Mucosa of rectum (tissue), 2 donors: Measurements from ENCODE around the gene NOXA1.

ENCODE experiments used
- H3K27ac ChIP-seq, 2 donors: one replicate each; pipeline ENCODE4 v1.7.0; 2013; ENCODE audit warnings: inconsistent platforms in 2 of 2, low read depth in 2 of 2, low read length in 2 of 2
- H3K27me3 ChIP-seq, 2 donors: one replicate each; pipeline ENCODE4 v1.7.0; 2013; ENCODE audit warnings: low read length in 2 of 2; ENCODE audit not compliant: control insufficient read depth in 2 of 2, insufficient read depth in 2 of 2
- H3K36me3 ChIP-seq, 2 donors: one replicate each; pipeline ENCODE4 v1.7.0; 2013; ENCODE audit warnings: low read length in 2 of 2; ENCODE audit not compliant: control insufficient read depth in 2 of 2, insufficient read depth in 2 of 2
- H3K4me1 ChIP-seq, 2 donors: one replicate each; pipeline ENCODE4 v1.7.0; 2013; ENCODE audit warnings: low read length in 2 of 2, mild to moderate bottlenecking in 1 of 2; ENCODE audit not compliant: control insufficient read depth in 2 of 2, insufficient read depth in 2 of 2
- H3K4me3 ChIP-seq, 2 donors: one replicate each; pipeline ENCODE4 v1.7.0; 2013; ENCODE audit warnings: low read length in 2 of 2
- H3K9ac ChIP-seq, 2 donors: one replicate each; pipeline ENCODE4 v1.7.0; 2013; ENCODE audit warnings: low read length in 2 of 2, low read depth in 1 of 2, mild to moderate bottlenecking in 1 of 2
- H3K9me3 ChIP-seq, 2 donors: one replicate each; pipeline ENCODE4 v1.7.0; 2013; ENCODE audit warnings: low read length in 2 of 2; ENCODE audit not compliant: control insufficient read depth in 2 of 2
- donor health status: healthy.
- donor health status: Normal muscosa, but diverticular disease.

Gene NOXA1

DNA sequence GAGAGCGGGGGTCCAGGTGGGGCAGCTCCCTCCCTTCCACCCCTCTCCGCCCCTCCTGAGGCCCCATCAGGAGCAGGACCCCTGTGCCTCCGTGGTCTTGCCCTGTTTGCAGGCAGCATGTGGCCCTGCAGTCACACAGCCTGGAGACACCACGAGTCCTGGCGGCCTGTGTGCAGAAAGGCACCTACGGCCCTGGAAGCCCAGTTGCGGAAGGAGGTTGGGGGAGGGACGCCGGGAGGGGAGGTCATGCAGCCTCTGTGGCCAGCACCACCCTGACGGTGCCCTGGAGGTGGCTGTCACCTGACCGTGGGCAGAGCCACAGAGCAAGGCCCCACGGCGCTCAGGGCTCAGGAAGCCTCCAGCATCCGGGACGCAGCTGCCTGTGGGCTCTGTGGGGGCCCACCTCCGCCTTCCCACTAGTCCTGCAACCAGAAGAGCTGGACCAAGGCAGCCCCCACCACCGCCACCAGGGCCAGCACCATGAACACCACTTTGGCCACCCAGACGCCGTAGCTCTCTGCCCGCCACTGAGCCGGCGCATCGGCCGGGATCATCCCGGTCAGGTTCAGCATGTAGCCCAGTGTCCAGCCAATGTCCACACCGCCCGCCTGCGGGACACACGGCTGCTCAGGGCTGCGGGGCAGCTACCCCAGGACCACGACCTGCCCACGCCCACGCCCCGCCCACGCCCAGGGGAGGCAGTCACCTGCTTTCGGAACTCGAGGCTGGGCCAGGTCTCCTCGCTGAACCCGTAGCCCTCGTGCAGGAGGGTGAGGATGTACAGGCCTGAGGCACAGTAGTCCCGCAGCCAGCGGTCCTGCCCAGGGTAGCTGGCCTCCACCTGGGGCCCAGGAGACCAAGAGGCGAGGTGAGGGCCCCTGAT, 11.5 kb downstream of the NOXA1 start:
- H3K27me3 ChIP-seq = no peaks in the 10 kb centered on the region
- H3K9me3 ChIP-seq = no peaks in the 10 kb centered on the region
- no peak overlapping the region for H3K4me3 ChIP-seq
- no peaks in the 10 kb centered on the region for H3K36me3 ChIP-seq
- H3K4me1 ChIP-seq = peaks cover 24 to 41% of the 10 kb centered on the region in 2 donors
- no peak overlapping the region for H3K27ac ChIP-seq
- H3K9ac ChIP-seq = no peak overlapping the region

DNA sequence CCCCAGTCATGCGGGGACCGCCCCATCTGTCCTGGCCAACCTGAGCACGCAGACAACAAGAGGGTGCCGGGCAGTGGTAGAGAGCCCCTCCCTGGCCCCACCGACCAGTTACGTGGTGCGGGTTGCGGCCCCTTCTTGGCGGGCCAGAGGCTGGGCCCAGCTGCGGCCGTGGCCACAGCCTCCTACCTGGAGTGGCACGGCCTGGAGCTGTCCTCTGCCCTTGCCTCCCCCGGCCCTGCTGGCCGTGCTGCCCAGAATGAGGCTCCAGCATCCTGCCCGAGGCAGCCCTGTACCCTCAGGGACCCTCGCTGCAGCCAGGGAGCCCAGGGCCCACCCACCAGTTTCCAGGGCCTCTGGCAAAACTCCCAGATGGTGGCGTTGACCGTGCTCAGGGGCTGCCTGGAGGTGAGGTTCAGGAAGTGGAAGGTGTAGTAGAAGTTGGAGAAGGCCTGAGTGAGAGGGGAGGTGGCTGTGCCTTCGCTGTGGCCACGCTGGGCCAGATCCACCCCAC, 12.2 kb downstream of the NOXA1 start:
- no peak overlapping the region for H3K4me3 ChIP-seq
- peak overlapping the region; percentile 56 to 74 for H3K27ac ChIP-seq
- no peaks in the 10 kb centered on the region for H3K9me3 ChIP-seq
- no peaks in the 10 kb centered on the region for H3K27me3 ChIP-seq
- H3K36me3 ChIP-seq = no peaks in the 10 kb centered on the region
- H3K9ac ChIP-seq = peak overlapping the region in 1 of 2 donors; percentile 77
- H3K4me1 ChIP-seq = peaks cover 24 to 36% of the 10 kb centered on the region in 2 donors

DNA sequence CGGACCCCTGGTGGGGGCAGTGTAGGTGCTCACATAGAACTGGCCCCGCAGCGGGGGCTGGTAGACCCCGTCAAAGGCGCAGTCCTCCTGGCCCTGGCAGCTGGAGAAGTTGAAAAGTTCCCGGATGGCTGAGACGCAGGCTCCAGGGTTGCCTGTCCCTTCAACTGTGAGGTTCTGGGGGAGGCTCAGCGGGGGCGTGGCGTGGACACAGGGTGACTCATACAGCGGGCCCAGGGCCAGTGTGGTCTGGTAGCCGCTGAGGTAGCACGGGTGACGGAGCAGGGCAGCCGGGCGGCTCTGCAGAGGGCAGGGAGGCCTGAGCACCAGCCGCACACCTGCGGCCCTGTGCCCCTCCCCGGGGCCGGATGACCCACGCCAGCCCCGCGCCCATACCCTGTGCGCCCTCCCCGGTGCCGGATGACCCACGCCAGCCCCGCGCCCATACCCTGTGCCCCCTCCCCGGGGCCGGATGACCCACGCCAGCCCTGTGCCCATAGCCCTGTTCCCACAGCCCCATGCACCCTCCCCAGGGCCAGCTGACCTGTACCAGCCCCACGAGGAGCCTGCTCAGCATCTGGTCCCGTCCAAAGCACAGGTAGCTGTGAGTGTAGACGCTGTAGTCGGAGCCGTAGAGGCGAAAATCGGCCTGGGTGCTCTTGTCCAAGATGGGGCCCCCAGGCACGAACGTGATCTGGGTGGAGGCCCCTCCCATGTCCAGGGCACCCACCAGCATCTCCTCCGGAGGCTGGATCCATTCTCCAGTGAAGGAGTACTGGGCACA, 13.0 kb downstream of the NOXA1 start:
- no peaks in the 10 kb centered on the region for H3K36me3 ChIP-seq
- peak overlapping the region; percentile 56 to 74 for H3K27ac ChIP-seq
- peak overlapping the region in 1 of 2 donors; percentile 77 for H3K9ac ChIP-seq
- peaks cover 24 to 36% of the 10 kb centered on the region in 2 donors for H3K4me1 ChIP-seq
- no peaks in the 10 kb centered on the region for H3K27me3 ChIP-seq
- no peaks in the 10 kb centered on the region for H3K9me3 ChIP-seq
- peak overlapping the region; percentile 37 to 53 for H3K4me3 ChIP-seq

DNA sequence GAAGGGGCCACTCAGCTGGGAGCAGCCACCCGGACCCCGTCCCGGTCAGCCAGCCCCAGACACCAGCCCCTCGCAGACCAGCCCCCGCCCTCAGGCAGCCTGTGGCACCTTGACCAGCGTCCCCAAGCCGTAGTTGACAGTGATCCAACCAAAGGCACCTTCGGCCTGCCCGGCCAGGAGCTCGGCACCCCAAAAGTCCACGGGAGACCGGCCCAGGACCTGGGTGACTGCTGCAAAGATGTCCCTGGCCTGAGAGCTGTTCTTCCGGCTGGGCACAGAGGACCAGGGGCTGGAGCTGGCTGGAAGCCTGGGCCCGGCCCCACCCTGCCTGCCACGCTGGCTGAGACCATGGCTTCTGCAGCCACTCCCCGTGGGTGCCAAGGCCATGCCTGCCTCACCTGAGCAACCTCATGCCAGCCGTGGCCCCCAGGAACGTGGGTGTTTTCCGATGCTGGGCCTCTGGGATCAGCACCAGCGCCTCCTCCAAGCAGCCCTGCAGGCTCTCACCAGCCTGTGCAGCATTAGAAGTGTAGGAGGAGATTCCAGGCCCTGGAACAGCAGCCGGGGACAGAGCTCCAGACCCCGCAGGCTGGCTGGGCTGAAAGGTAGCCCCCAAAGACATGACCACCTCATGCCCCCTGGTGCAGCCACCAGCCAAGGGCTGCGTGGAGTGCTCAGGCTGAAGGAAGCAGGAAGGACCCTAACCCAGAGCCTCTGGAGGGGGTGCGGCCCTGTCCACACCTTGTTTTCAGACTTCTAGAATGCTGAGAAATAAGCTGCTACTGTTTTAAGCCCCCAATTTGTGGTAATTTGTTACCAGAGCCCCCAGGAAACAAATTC, 13.8 kb downstream of the NOXA1 start:
- no peaks in the 10 kb centered on the region for H3K27me3 ChIP-seq
- no peaks in the 10 kb centered on the region for H3K36me3 ChIP-seq
- H3K4me1 ChIP-seq = peaks cover 24 to 36% of the 10 kb centered on the region in 2 donors
- H3K9me3 ChIP-seq = no peaks in the 10 kb centered on the region
- H3K9ac ChIP-seq = peak overlapping the region in 1 of 2 donors; percentile 77
- H3K4me3 ChIP-seq = peak overlapping the region in 1 of 2 donors; percentile 53
- H3K27ac ChIP-seq = peak overlapping the region; percentile 56 to 74

DNA sequence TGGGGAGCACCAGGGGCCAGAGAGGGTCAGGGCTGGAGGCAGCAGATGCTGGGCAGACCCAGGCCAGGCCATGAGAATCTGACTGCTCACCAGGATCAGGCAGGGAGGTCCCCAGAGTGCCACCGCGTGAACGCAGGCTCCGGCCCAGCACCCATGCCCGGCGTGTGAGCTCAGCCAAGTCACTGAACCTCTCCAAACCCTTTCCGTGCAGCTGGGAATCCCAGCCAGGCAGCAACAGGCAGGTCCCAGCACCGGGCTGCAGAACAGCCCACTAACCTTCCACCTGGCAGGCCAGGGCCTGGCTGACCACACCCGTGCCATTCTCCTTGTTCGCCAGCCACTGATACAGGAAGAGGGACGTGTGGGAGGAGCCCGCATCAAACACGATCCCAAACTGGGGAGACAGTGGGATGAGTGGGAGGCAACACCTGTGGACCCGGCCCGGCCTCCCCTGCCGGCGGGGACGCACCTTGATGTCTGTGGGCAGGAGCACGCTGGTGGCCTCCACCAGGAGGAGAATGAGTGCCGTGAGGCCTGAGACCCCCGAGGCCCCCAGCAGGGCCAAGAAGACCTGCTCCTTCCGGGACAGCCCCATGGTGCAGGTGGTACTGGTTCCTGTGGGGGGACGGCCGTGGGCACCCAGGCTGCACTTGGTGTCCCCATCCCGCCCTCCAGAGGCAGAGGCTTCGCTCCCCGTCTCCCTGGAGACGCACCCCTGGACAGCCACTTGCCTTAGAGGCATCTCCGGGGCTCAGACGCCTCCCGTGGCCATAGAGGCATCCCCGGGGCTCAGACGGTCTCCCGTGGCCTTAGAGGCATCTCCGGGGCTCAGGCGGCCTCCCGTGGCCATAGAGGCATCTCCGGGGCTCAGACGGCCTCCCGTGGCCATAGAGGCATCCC, 14.7 kb downstream of the NOXA1 start:
- Histone ChIP-seq H3K4me3 (peak overlapping the region in 1 of 2 donors; percentile 20), H3K4me1 (peaks cover 24 to 36% of the 10 kb centered on the region in 2 donors), H3K9me3 (no peaks in the 10 kb centered on the region), H3K9ac (peak overlapping the region in 1 of 2 donors; percentile 48), H3K27ac (peak overlapping the region; percentile 56 to 74), H3K27me3 (no peaks in the 10 kb centered on the region), H3K36me3 (no peaks in the 10 kb centered on the region)

DNA sequence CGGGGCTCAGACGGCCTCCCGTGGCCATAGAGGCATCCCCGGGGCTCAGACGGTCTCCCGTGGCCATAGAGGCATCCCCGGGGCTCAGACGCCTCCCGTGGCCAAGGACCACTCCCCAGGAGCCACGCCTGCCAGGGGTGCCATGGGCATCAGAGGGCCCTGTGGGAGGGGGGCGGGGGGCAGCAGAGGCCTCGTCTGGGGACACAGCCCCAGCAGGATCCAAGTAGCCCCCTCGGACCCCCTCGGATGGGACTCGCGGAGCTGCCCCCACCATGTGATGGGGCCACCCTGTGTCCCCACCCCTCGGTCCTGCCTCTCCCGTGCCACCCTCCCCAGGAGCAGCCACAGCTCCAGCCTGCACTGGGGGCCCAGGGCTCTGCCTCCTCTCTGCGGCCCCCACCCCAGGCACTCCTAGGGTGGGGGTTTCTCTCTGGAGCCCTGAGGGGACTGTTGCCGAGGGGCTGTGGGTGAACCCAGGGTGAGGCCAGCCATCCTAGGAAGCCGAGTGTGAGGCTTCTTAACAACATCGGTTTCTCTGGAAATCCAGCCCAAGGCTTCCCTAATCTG, 15.5 kb downstream of the NOXA1 start:
- H3K9me3 ChIP-seq = no peaks in the 10 kb centered on the region
- H3K4me1 ChIP-seq = peaks cover 24 to 36% of the 10 kb centered on the region in 2 donors
- no peaks in the 10 kb centered on the region for H3K36me3 ChIP-seq
- peak overlapping the region in 1 of 2 donors; percentile 20 for H3K27ac ChIP-seq
- H3K4me3 ChIP-seq = no peak overlapping the region
- H3K27me3 ChIP-seq = no peaks in the 10 kb centered on the region
- peak overlapping the region in 1 of 2 donors; percentile 2 for H3K9ac ChIP-seq

DNA sequence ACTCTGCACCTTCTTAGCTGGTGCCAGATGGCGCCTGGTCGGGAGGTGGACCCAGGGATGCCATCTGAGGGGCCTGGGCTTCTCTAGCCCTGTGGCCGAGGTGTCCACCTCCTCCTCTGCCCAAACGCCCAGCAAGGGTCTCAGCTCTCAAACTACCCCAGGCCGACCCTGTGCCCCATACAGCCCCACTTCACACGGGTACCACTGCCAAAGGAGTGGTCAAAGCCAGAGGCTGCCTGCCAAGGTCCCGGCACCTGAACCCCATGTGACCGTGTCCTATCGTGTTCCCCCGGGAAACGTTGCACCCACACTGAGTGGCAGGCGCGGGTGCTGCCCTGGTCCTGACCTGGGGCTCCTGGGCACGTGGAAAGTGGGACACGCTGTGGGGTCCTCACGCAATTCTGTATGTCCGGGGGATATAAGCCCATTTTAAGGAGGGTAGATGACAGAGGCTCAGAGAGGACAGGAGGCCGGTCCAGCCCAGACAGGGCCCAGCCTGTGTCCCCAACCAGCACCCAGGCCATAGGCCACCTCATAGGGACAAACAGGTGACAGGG, 16.0 kb downstream of the NOXA1 start:
- Histone ChIP-seq H3K27me3 (no peaks in the 10 kb centered on the region), H3K9ac (peak overlapping the region in 1 of 2 donors; percentile 2), H3K4me3 (peak overlapping the region; percentile 26), H3K9me3 (no peaks in the 10 kb centered on the region), H3K4me1 (peaks cover 24 to 36% of the 10 kb centered on the region in 2 donors), H3K36me3 (no peaks in the 10 kb centered on the region), H3K27ac (peak overlapping the region in 1 of 2 donors; percentile 20)

DNA sequence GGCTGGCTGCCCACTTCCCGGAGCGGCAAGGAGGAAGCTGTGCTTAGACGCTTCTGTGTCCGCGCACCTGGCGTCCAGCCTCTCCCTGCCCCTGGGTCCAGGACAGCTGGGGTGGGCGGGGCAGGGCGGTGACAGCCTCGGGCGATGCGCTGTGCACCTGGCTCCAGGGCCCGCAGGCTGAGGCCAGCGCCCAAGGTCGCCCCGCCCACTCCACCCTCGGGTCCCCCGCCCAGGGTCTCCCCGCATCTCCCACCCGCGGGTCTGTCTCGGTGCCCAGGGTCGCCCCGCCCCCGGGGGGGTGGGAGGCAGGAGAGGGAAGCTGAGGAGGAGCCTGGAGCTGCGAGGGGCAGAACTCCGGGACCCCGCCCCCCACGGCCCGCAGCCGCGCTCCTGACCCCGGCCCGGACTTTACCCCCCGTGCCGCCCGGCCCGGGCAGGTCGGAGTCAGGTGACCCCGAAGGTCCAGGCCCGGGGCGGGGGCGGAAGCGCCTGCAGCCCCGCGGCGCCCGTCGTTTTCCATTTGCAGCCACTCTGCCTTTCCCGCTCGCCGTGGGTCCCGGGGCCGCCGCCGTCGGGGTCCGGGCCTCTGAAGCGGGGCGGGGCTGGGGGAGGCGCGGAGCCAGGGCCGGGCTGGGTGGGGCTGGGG, 18.2 kb downstream of the NOXA1 start, which contains the start of gene ENTPD8:
ENTPD8 (minus strand) TSS at position 69 of the 646 bp plus-strand sequence. CDS start 3,072 bp downstream, outside the sequence.
- H3K27me3 ChIP-seq = peaks cover 0 to 2% of the 10 kb centered on the region in 2 donors
- peak within 1 kb of the TSS; percentile 43 to 71 for H3K27ac ChIP-seq
- peak within 1 kb of the TSS in 1 of 2 donors; percentile 57 for H3K4me3 ChIP-seq
- peaks cover 22 to 34% of the 10 kb centered on the region in 2 donors for H3K4me1 ChIP-seq
- H3K9ac ChIP-seq = no peak within 1 kb of the TSS
- H3K9me3 ChIP-seq = no peaks in the 10 kb centered on the region
- no peaks in the 10 kb centered on the region for H3K36me3 ChIP-seq
